ENCODE data around the gene RWDD3.

Gene RWDD3

GRCh38 chr1:95284420-95284819, 50.4 kb downstream of the RWDD3 start:
- DNase-seq: no peak

DNA sequence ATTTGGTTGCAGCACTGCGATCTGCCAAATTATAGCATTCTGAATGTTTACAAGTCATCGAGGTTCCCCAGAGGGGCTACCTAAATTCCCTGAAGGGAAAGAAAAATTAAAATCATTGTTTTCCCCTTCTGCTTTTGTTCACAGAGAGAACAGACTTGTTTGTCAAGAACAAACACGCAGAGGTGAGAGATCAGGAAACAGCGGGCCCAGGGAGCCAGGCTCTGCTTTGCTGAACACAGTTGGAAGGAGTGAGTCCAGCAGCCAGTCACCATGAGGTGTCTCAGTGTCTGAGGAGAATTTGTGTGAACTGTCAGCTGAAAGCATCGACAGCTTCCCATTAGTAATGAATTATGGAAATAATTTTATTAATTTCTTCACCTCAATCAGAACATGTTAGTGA, 52.5 kb downstream of the RWDD3 start:
- DNase-seq: no peak

GRCh38 chr1:95287081-95287480, 53.1 kb downstream of the RWDD3 start:
- DNase-seq: no peak

DNA sequence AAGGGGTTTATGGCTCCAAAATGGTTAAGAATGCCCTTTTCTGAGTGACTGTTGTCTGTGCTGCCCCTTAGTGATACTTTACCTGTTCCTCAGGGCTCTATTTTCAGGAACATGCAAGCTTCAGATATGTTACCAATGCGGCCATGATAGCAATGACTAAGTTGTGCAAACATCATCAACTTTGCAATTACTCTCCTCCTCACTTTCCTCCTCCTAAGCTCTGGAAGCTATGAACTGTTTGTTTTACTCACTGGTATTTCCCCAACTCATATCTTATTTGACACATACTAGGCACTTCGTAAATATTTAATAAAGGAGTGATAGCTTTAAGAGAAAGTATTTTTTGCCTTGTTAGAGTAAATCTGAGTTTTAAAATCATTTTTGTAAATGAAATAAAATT, 53.8 kb downstream of the RWDD3 start:
- DNase-seq: no peak
